ENCODE results near the gene TOMM20.

TOMM20 gene

DNA sequence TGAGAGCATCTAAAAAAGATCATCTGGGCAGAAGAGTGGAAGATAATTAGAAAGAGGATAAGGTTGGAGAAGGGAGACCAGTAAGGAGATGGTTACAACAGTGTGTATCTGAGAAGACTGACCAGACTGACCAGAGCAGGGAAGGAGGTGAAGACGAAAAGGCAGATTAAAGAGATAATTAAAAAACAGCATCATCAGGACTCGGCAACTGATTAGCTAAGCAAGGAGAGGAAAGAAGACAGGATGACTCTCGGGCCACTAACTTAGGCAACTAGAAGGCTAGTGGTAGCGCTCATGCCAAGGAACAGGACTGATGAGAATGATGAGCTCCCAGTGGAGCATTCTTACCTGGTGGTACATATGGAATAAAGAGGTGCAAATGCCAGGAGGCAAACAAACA, 28.5 kb upstream of the TOMM20 start:
- H3K56ac ChIP-seq (ENCODE audit: low read length), result no peak overlapping the region
- no peak overlapping the region for H2BK15ac ChIP-seq (replicated peaks; ENCODE audit: low read depth)
- DNase-seq, result no peak
- H3K9ac ChIP-seq (ENCODE audit: low read length), result no peak overlapping the region
- H2AK5ac ChIP-seq (ENCODE audit: low read length), result no peak overlapping the region
- H3K4ac ChIP-seq (ENCODE audit: low read depth, low read length), result no peak overlapping the region
- H3K4me1 ChIP-seq (ENCODE audit: control insufficient read depth, low read depth, low read length), result no peaks in the 10 kb centered on the region
- H4K5ac ChIP-seq (ENCODE audit: low read length), result no peak overlapping the region
- no peak overlapping the region for H4K8ac ChIP-seq (ENCODE audit: low read depth, low read length)
- no peak overlapping the region for H2BK5ac ChIP-seq (ENCODE audit: low read length)
- H3K18ac ChIP-seq (ENCODE audit: low read length), result no peak overlapping the region
- H3K4me2 ChIP-seq (ENCODE audit: low read length), result no peak overlapping the region
- H3K27ac ChIP-seq (ENCODE audit: low read depth, low read length), result no peak overlapping the region
- H3K4me3 ChIP-seq (ENCODE audit: low read length), result no peak overlapping the region
- no peaks in the 10 kb centered on the region for H3K27me3 ChIP-seq (ENCODE audit: insufficient read depth, low read length, poor library complexity)
- H3K79me2 ChIP-seq (ENCODE audit: control insufficient read depth, insufficient read depth, low read length), result peaks cover 11% of the 10 kb centered on the region
- H3K36me3 ChIP-seq (ENCODE audit: control insufficient read depth, insufficient read depth, low read length), result peaks cover 2% of the 10 kb centered on the region
- H3K79me1 ChIP-seq (ENCODE audit: low read length), result peaks cover 6% of the 10 kb centered on the region
- WGBS (ENCODE audit: extremely low coverage, insufficient coverage, low lambda C conversion rate), result no CpG with 5 or more reads among the region's 4 CpGs
- no peak overlapping the region for H2BK120ac ChIP-seq (ENCODE audit: low read depth, low read length)
- no peak overlapping the region for H3K23ac ChIP-seq (ENCODE audit: low read length)

DNA sequence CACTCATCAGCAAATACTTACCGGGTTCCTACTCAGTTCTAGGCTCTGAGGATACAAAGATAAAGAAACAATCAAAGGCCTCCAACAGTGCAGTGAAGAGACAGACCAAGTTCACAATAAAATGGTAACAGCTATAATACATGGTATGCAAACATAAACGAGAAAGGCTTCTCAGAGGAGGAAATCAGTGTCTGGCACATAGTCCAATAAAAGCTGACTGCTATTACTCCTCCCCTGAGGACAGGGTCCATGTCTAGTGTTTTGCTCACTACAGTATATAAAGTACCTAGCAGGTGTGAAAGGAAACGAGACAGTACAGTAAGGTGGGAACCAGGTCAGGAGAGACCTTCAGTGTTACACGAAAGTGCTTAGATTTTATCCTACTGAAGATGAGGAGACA, 28.1 kb upstream of the TOMM20 start:
- no peak overlapping the region for H2BK15ac ChIP-seq (replicated peaks; ENCODE audit: low read depth)
- H3K4me2 ChIP-seq (ENCODE audit: low read length), result no peak overlapping the region
- H3K4me1 ChIP-seq (ENCODE audit: control insufficient read depth, low read depth, low read length), result no peaks in the 10 kb centered on the region
- no peak overlapping the region for H4K5ac ChIP-seq (ENCODE audit: low read length)
- no peak overlapping the region for H2BK5ac ChIP-seq (ENCODE audit: low read length)
- no peak overlapping the region for H3K9ac ChIP-seq (ENCODE audit: low read length)
- no CpG with 5 or more reads among the region's 4 CpGs for WGBS (ENCODE audit: extremely low coverage, insufficient coverage, low lambda C conversion rate)
- peaks cover 2% of the 10 kb centered on the region for H3K36me3 ChIP-seq (ENCODE audit: control insufficient read depth, insufficient read depth, low read length)
- H3K4me3 ChIP-seq (ENCODE audit: low read length), result no peak overlapping the region
- H4K8ac ChIP-seq (ENCODE audit: low read depth, low read length), result no peak overlapping the region
- H3K18ac ChIP-seq (ENCODE audit: low read length), result no peak overlapping the region
- no peak overlapping the region for H3K4ac ChIP-seq (ENCODE audit: low read depth, low read length)
- no peak overlapping the region for H2BK120ac ChIP-seq (ENCODE audit: low read depth, low read length)
- H3K23ac ChIP-seq (ENCODE audit: low read length), result no peak overlapping the region
- no peak overlapping the region for H3K27ac ChIP-seq (ENCODE audit: low read depth, low read length)
- DNase-seq, result no peak
- H3K56ac ChIP-seq (ENCODE audit: low read length), result no peak overlapping the region
- H3K79me2 ChIP-seq (ENCODE audit: control insufficient read depth, insufficient read depth, low read length), result peaks cover 11% of the 10 kb centered on the region
- no peak overlapping the region for H2AK5ac ChIP-seq (ENCODE audit: low read length)
- peaks cover 6% of the 10 kb centered on the region for H3K79me1 ChIP-seq (ENCODE audit: low read length)
- H3K27me3 ChIP-seq (ENCODE audit: insufficient read depth, low read length, poor library complexity), result no peaks in the 10 kb centered on the region

DNA sequence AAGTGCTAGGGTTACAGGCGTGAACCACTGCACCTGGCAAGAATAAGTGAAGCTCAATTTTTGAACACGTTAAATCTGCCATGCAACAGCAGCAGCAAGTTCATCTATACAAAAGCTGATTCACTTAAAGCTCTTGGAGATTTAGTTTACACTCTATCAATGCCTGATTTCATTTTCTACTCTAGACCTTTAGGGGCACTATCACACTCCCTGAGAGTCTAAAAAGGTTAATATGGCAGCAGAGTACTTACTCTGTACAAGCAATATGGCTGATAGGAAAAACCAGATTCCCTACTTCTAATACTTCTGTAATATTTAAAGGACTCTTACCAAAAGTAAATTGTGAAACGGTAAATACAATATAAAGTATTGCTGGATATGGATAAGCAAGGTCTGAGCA, 27.6 kb upstream of the TOMM20 start:
- Histone ChIP-seq H2BK15ac (replicated peaks; ENCODE audit: low read depth) (no peak overlapping the region), H2AK5ac (ENCODE audit: low read length) (no peak overlapping the region), H3K36me3 (ENCODE audit: control insufficient read depth, insufficient read depth, low read length) (peaks cover 2% of the 10 kb centered on the region), H3K27me3 (ENCODE audit: insufficient read depth, low read length, poor library complexity) (no peaks in the 10 kb centered on the region), H2BK5ac (ENCODE audit: low read length) (no peak overlapping the region), H3K4ac (ENCODE audit: low read depth, low read length) (no peak overlapping the region), H3K56ac (ENCODE audit: low read length) (no peak overlapping the region), H3K4me2 (ENCODE audit: low read length) (no peak overlapping the region), H3K18ac (ENCODE audit: low read length) (no peak overlapping the region), H4K8ac (ENCODE audit: low read depth, low read length) (no peak overlapping the region), H3K27ac (ENCODE audit: low read depth, low read length) (no peak overlapping the region), H3K9ac (ENCODE audit: low read length) (no peak overlapping the region), H4K5ac (ENCODE audit: low read length) (no peak overlapping the region), H3K79me1 (ENCODE audit: low read length) (peaks cover 6% of the 10 kb centered on the region), H3K23ac (ENCODE audit: low read length) (no peak overlapping the region), H3K4me1 (ENCODE audit: control insufficient read depth, low read depth, low read length) (no peaks in the 10 kb centered on the region), H3K79me2 (ENCODE audit: control insufficient read depth, insufficient read depth, low read length) (peaks cover 11% of the 10 kb centered on the region), H3K4me3 (ENCODE audit: low read length) (no peak overlapping the region), H2BK120ac (ENCODE audit: low read depth, low read length) (no peak overlapping the region)
- DNase-seq, result no peak
- WGBS (ENCODE audit: extremely low coverage, insufficient coverage, low lambda C conversion rate), result no CpG with 5 or more reads among the region's 3 CpGs

DNA sequence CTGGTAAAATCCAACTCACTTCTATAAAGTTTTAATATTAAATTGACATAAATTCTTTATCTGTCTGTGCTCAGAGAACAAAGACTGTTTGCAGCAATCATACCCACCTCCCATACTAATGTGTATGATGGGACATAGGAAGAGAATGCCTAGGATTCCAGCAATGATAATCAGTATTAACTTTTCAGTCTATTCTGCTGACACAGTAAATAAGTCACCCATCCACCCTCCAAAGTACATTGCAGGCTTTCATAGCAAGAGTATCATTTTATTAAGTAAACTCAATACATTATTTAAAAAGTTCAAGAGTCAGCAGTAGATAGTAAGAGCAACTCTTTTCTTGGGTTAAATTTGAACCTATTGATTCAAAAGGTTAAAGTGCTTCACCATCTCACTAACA, 23.6 kb upstream of the TOMM20 start:
- H3K4me2 ChIP-seq (ENCODE audit: low read length), result no peak overlapping the region
- no peak overlapping the region for H3K9ac ChIP-seq (ENCODE audit: low read length)
- H3K4me1 ChIP-seq (ENCODE audit: control insufficient read depth, low read depth, low read length), result no peaks in the 10 kb centered on the region
- H2BK15ac ChIP-seq (replicated peaks; ENCODE audit: low read depth), result no peak overlapping the region
- no peak overlapping the region for H2BK5ac ChIP-seq (ENCODE audit: low read length)
- no peak overlapping the region for H3K23ac ChIP-seq (ENCODE audit: low read length)
- H4K8ac ChIP-seq (ENCODE audit: low read depth, low read length), result no peak overlapping the region
- H3K27me3 ChIP-seq (ENCODE audit: insufficient read depth, low read length, poor library complexity), result no peaks in the 10 kb centered on the region
- H3K56ac ChIP-seq (ENCODE audit: low read length), result no peak overlapping the region
- no peak overlapping the region for H3K4ac ChIP-seq (ENCODE audit: low read depth, low read length)
- no peak overlapping the region for H2BK120ac ChIP-seq (ENCODE audit: low read depth, low read length)
- no peak overlapping the region for H3K4me3 ChIP-seq (ENCODE audit: low read length)
- no peak overlapping the region for H3K27ac ChIP-seq (ENCODE audit: low read depth, low read length)
- peaks cover 4% of the 10 kb centered on the region for H3K36me3 ChIP-seq (ENCODE audit: control insufficient read depth, insufficient read depth, low read length)
- no peak overlapping the region for H4K5ac ChIP-seq (ENCODE audit: low read length)
- peaks cover 2% of the 10 kb centered on the region for H3K79me1 ChIP-seq (ENCODE audit: low read length)
- H3K18ac ChIP-seq (ENCODE audit: low read length), result no peak overlapping the region
- no peak for DNase-seq
- no peaks in the 10 kb centered on the region for H3K79me2 ChIP-seq (ENCODE audit: control insufficient read depth, insufficient read depth, low read length)
- H2AK5ac ChIP-seq (ENCODE audit: low read length), result no peak overlapping the region

DNA sequence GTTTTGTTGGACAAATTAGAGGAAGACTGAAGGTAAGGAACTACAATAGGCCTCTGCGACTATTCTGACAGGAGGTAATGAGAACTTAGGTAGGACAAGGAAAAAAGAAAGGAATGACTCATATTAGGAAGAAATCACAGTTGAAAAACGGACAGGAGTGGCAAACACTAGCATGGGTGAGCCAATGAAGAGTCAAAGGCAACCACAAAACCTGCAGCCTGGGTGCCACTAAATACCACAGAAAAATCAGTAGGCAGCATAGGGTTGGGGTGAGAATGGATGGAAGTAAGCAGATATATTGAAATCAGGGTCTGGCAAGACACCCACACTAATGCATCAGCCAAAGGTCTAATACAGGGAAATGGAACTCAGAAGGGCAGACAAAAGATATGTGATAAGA, 22.4 kb upstream of the TOMM20 start:
- H2AK5ac ChIP-seq (ENCODE audit: low read length), result no peak overlapping the region
- H3K9ac ChIP-seq (ENCODE audit: low read length), result no peak overlapping the region
- WGBS (ENCODE audit: extremely low coverage, insufficient coverage, low lambda C conversion rate), result no CpG with 5 or more reads among the region's 2 CpGs
- no peak overlapping the region for H3K56ac ChIP-seq (ENCODE audit: low read length)
- no peak overlapping the region for H2BK15ac ChIP-seq (replicated peaks; ENCODE audit: low read depth)
- no peak overlapping the region for H3K4me3 ChIP-seq (ENCODE audit: low read length)
- H4K8ac ChIP-seq (ENCODE audit: low read depth, low read length), result no peak overlapping the region
- H3K4me1 ChIP-seq (ENCODE audit: control insufficient read depth, low read depth, low read length), result no peaks in the 10 kb centered on the region
- no peaks in the 10 kb centered on the region for H3K27me3 ChIP-seq (ENCODE audit: insufficient read depth, low read length, poor library complexity)
- no peak for DNase-seq
- no peak overlapping the region for H3K4me2 ChIP-seq (ENCODE audit: low read length)
- peaks cover 4% of the 10 kb centered on the region for H3K36me3 ChIP-seq (ENCODE audit: control insufficient read depth, insufficient read depth, low read length)
- H3K79me2 ChIP-seq (ENCODE audit: control insufficient read depth, insufficient read depth, low read length), result no peaks in the 10 kb centered on the region
- no peak overlapping the region for H2BK5ac ChIP-seq (ENCODE audit: low read length)
- no peak overlapping the region for H3K4ac ChIP-seq (ENCODE audit: low read depth, low read length)
- H3K18ac ChIP-seq (ENCODE audit: low read length), result no peak overlapping the region
- no peaks in the 10 kb centered on the region for H3K79me1 ChIP-seq (ENCODE audit: low read length)
- H3K23ac ChIP-seq (ENCODE audit: low read length), result no peak overlapping the region
- no peak overlapping the region for H3K27ac ChIP-seq (ENCODE audit: low read depth, low read length)
- H4K5ac ChIP-seq (ENCODE audit: low read length), result no peak overlapping the region
- H2BK120ac ChIP-seq (ENCODE audit: low read depth, low read length), result no peak overlapping the region

DNA sequence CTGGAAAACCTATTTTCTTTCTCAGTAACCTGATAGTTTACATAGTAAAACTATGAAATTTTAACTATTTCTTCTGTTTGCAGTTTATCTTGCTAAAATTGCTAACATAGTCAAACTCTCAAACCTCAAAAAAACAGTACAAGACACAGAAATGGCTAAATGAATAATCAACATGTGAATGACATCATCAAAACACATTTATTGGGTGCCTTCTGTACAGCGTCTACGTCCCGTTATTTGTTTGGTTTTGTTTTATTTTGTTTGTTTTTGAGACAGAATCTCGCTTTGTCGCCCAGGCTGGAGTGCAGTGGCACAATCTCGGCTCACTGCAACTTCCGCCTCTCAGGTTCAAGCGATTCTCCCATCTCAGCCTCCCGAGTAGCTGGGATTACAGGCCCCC, 21.2 kb upstream of the TOMM20 start:
- H2BK5ac ChIP-seq (ENCODE audit: low read length), result no peak overlapping the region
- no peak overlapping the region for H3K56ac ChIP-seq (ENCODE audit: low read length)
- no peak overlapping the region for H2BK15ac ChIP-seq (replicated peaks; ENCODE audit: low read depth)
- H3K27ac ChIP-seq (ENCODE audit: low read depth, low read length), result no peak overlapping the region
- H4K5ac ChIP-seq (ENCODE audit: low read length), result no peak overlapping the region
- no peak overlapping the region for H3K4ac ChIP-seq (ENCODE audit: low read depth, low read length)
- H4K8ac ChIP-seq (ENCODE audit: low read depth, low read length), result no peak overlapping the region
- H3K9ac ChIP-seq (ENCODE audit: low read length), result no peak overlapping the region
- no peaks in the 10 kb centered on the region for H3K79me2 ChIP-seq (ENCODE audit: control insufficient read depth, insufficient read depth, low read length)
- H3K4me3 ChIP-seq (ENCODE audit: low read length), result no peak overlapping the region
- no peak overlapping the region for H3K4me2 ChIP-seq (ENCODE audit: low read length)
- no peak overlapping the region for H3K23ac ChIP-seq (ENCODE audit: low read length)
- no peaks in the 10 kb centered on the region for H3K79me1 ChIP-seq (ENCODE audit: low read length)
- H2AK5ac ChIP-seq (ENCODE audit: low read length), result no peak overlapping the region
- H3K27me3 ChIP-seq (ENCODE audit: insufficient read depth, low read length, poor library complexity), result no peaks in the 10 kb centered on the region
- no CpG with 5 or more reads among the region's 9 CpGs for WGBS (ENCODE audit: extremely low coverage, insufficient coverage, low lambda C conversion rate)
- peaks cover 4% of the 10 kb centered on the region for H3K36me3 ChIP-seq (ENCODE audit: control insufficient read depth, insufficient read depth, low read length)
- no peak overlapping the region for H2BK120ac ChIP-seq (ENCODE audit: low read depth, low read length)
- no peaks in the 10 kb centered on the region for H3K4me1 ChIP-seq (ENCODE audit: control insufficient read depth, low read depth, low read length)
- DNase-seq, result no peak
- H3K18ac ChIP-seq (ENCODE audit: low read length), result no peak overlapping the region

All from mesendoderm (in vitro differentiated cells).